Right hindlimb (tissue), 1 donor: ENCODE results near the gene GTPBP8.

Experiments
- DNase-seq: peaks from one replicate; pipeline ENCODE4 v3.0.0-alpha.2; 2018

Gene GTPBP8

GRCh38 chr3:112990672-112991602 lies at the start of gene GTPBP8:
Gene GTPBP8 (plus strand): TSS chr3:112990984. CDS start chr3:112991000, 16 bp downstream.
- peak; percentile 94 for DNase-seq

GRCh38 chr3:112948346-112948838 lies 42.4 kb upstream of the GTPBP8 start:
- no peak for DNase-seq

GRCh38 chr3:112956351-112956750 lies 34.4 kb upstream of the GTPBP8 start:
- DNase-seq, result no peak

- no peak for DNase-seq
Observed at GRCh38 chr3:112958811-112959560, 31.8 kb upstream of the GTPBP8 start.

- no peak for DNase-seq
Observed at GRCh38 chr3:112963683-112964082, 27.1 kb upstream of the GTPBP8 start.

- DNase-seq, result no peak
Observed at GRCh38 chr3:112965656-112966055, 25.1 kb upstream of the GTPBP8 start.

GRCh38 chr3:112966633-112967032 lies 24.2 kb upstream of the GTPBP8 start:
- no peak for DNase-seq

- DNase-seq, result no peak
Observed at GRCh38 chr3:112967425-112967824, 23.4 kb upstream of the GTPBP8 start.

- DNase-seq, result no peak
Observed at GRCh38 chr3:112967828-112968227, 23.0 kb upstream of the GTPBP8 start.

- no peak for DNase-seq
Observed at GRCh38 chr3:112972158-112972557, 18.6 kb upstream of the GTPBP8 start.

- DNase-seq, result no peak
Observed at GRCh38 chr3:112973325-112974177, 17.2 kb upstream of the GTPBP8 start.

GRCh38 chr3:112974178-112974517 lies 16.6 kb upstream of the GTPBP8 start:
- DNase-seq, result no peak

GRCh38 chr3:112974894-112975293 lies 15.9 kb upstream of the GTPBP8 start, which contains the start of gene CD200R1:
Gene CD200R1 (minus strand): TSS chr3:112975103. CDS start chr3:112974857, 246 bp downstream.
- DNase-seq, result no peak

- DNase-seq, result no peak
Observed at GRCh38 chr3:112976001-112976400, 14.8 kb upstream of the GTPBP8 start.

- no peak for DNase-seq
Observed at GRCh38 chr3:112976953-112977352, 13.8 kb upstream of the GTPBP8 start.

GRCh38 chr3:112979244-112979832 lies 11.4 kb upstream of the GTPBP8 start:
- DNase-seq, result no peak

GRCh38 chr3:112980080-112980479 lies 10.7 kb upstream of the GTPBP8 start:
- DNase-seq, result no peak

GRCh38 chr3:112982710-112983109 lies 8.1 kb upstream of the GTPBP8 start:
- no peak for DNase-seq

GRCh38 chr3:112984485-112984884 lies 6.3 kb upstream of the GTPBP8 start:
- no peak for DNase-seq

- DNase-seq, result no peak
Observed at GRCh38 chr3:112987710-112988334, 3.0 kb upstream of the GTPBP8 start.

GRCh38 chr3:112995800-112996199 lies 5.0 kb downstream of the GTPBP8 start:
- DNase-seq, result no peak

- DNase-seq, result no peak
Observed at GRCh38 chr3:113000691-113001090, 9.9 kb downstream of the GTPBP8 start.
